CD4-positive, alpha-beta T cell (primary cell): ENCODE data around the gene CDKAL1. TPM values are rescaled to one million over a fixed set of nuclear protein-coding genes. Genes with fewer than 3 reads are reported as not detected.

Experiments used
- ATAC-seq: fragments of 200-7000 bp; cut with Tn5 transposase; one replicate; pipeline ENCODE4 v1.10.0; 2022; ENCODE audit warnings: mild to moderate bottlenecking; ENCODE audit not compliant: poor library complexity
- CTCF ChIA-PET: fragments of 350-600 bp; sonication (Branson Sonifier 250); formaldehyde crosslinking; loops from one replicate; lab custom pipeline; 2021; ENCODE audit warnings: antibody characterized with exemption, inconsistent platforms; lab: Charles Lee
- POLR2A ChIA-PET: fragments of 350-600 bp; sonication (Branson Sonifier 250); formaldehyde crosslinking; loops from one replicate; lab custom pipeline; 2021; ENCODE audit warnings: antibody characterized with exemption, inconsistent platforms; lab: Charles Lee
- DNase-seq, 14 experiments: peaks; one replicate each; pipeline ENCODE4 v3.0.0-alpha.2; 2013 to 2020; ENCODE audit warnings: mixed read lengths in 2 of 14
- H3K27ac ChIP-seq, 2 donors: one replicate each; pipeline versions ENCODE4 v1.5.1 to v1.7.0; 2013; ENCODE audit warnings: low read length in 2 of 2, low read depth in 1 of 2, mild to moderate bottlenecking in 1 of 2
- H3K27me3 ChIP-seq, 2 experiments: 1 replicate in 1 of 2; 2 replicates in 1 of 2; pipeline versions ENCODE4 v1.6.1 to v1.7.0; 2013; ENCODE audit warnings: low read length in 2 of 2, control low read depth in 1 of 2, mild to moderate bottlenecking in 1 of 2, moderate library complexity in 1 of 2; ENCODE audit not compliant: insufficient read depth in 2 of 2, control insufficient read depth in 1 of 2
- H3K36me3 ChIP-seq: one replicate; pipeline ENCODE4 v1.6.1; 2013; ENCODE audit warnings: low read length, control low read depth; ENCODE audit not compliant: insufficient read depth
- H3K4me1 ChIP-seq: one replicate; pipeline ENCODE4 v1.6.1; 2013; ENCODE audit warnings: low read length, control low read depth; ENCODE audit not compliant: insufficient read depth
- H3K4me3 ChIP-seq: one replicate; pipeline ENCODE4 v1.5.1; 2013; ENCODE audit warnings: mild to moderate bottlenecking, low read length, moderate library complexity
- H3K9me3 ChIP-seq, 2 experiments: 1 replicate in 1 of 2; 2 replicates in 1 of 2; pipeline versions ENCODE4 v1.6.1 to v1.7.0; 2013; ENCODE audit warnings: low read length in 2 of 2, mild to moderate bottlenecking in 2 of 2, control low read depth in 1 of 2, moderate library complexity in 1 of 2; ENCODE audit not compliant: control insufficient read depth in 1 of 2, insufficient read depth in 1 of 2
- H3K27ac Mint-ChIP-seq: one replicate; pipeline ENCODE4 v1.8.0; 2020; ENCODE audit warnings: mixed read lengths
- H3K27me3 Mint-ChIP-seq: one replicate; pipeline ENCODE4 v1.8.0; 2021; ENCODE audit warnings: mixed read lengths
- H3K36me3 Mint-ChIP-seq: one replicate; pipeline ENCODE4 v1.8.0; 2021; ENCODE audit warnings: low read depth, mixed read lengths
- H3K4me1 Mint-ChIP-seq: one replicate; pipeline ENCODE4 v1.8.0; 2021; ENCODE audit warnings: low read depth, mixed read lengths
- H3K4me3 Mint-ChIP-seq: one replicate; pipeline ENCODE4 v1.8.0; 2020; ENCODE audit warnings: mild to moderate bottlenecking, mixed read lengths
- H3K9me3 Mint-ChIP-seq: one replicate; pipeline ENCODE4 v1.8.0; 2020; ENCODE audit warnings: mixed read lengths
- CTCF ChIP-seq: fragments of 200-600 bp; IDR thresholded peaks from one replicate; pipeline ENCODE4 v1.8.0; 2022; ENCODE audit warnings: antibody characterized with exemption, mild to moderate bottlenecking
- intact Hi-C, 2 experiments: fragments of 100-400 bp; cut with DNase I in 1 of 2; cut with micrococcal nuclease in 1 of 2; formaldehyde crosslinking; loops; one replicate each; pipeline versions ENCODE4 v1.15.1 to v1.9.0; 2023 to 2025; cut with DNase I, micrococcal nuclease
- total RNA-seq, 174 experiments: library from RNA in 2 of 174; stranded (reverse) in 2 of 174; gene quantifications; one replicate each; pipeline ENCODE4 v1.2.3 and lab custom pipeline; 2021 to 2026

The CDKAL1 gene
- total RNA-seq, 2 experiments from 2014 or later: 21.3 to 23.9 TPM

GRCh38 chr6:21262504-21262903 lies 728.2 kb downstream of the CDKAL1 start:
- Mint-ChIP-seq H3K27me3 (no peaks in the 10 kb centered on the region), H3K9me3 (no peaks in the 10 kb centered on the region), H3K27ac (no peak overlapping the region), H3K4me3 (no peak overlapping the region), H3K4me1 (no peaks in the 10 kb centered on the region), H3K36me3 (no peaks in the 10 kb centered on the region)
- Histone ChIP-seq H3K27ac (no peak overlapping the region), H3K4me1 (no peaks in the 10 kb centered on the region), H3K27me3 (no peaks in the 10 kb centered on the region), H3K4me3 (no peak overlapping the region), H3K36me3 (no peaks in the 10 kb centered on the region), H3K9me3 (peaks cover 0 to 5% of the 10 kb centered on the region in 2 experiments)
- no peak for DNase-seq
- intact Hi-C loops: no loop called here
- no peak for ATAC-seq
- CTCF ChIA-PET: no interaction called here
- no peak for TF ChIP-seq CTCF
- POLR2A ChIA-PET: no interaction called here

GRCh38 chr6:21263531-21264287 lies 729.5 kb downstream of the CDKAL1 start:
- ChIA-PET POLR2A (no interaction called here), CTCF (no interaction called here)
- Mint-ChIP-seq H3K4me1 (no peaks in the 10 kb centered on the region), H3K27ac (no peak overlapping the region), H3K27me3 (no peaks in the 10 kb centered on the region), H3K36me3 (no peaks in the 10 kb centered on the region), H3K9me3 (no peaks in the 10 kb centered on the region), H3K4me3 (no peak overlapping the region)
- TF ChIP-seq CTCF: no peak
- Histone ChIP-seq H3K27me3 (no peaks in the 10 kb centered on the region), H3K27ac (no peak overlapping the region), H3K4me1 (no peaks in the 10 kb centered on the region), H3K4me3 (no peak overlapping the region), H3K36me3 (no peaks in the 10 kb centered on the region), H3K9me3 (peaks cover 0 to 5% of the 10 kb centered on the region in 2 experiments)
- intact Hi-C loops: no loop called here
- no peak for DNase-seq
- ATAC-seq: no peak

- ATAC-seq: no peak
- H3K27me3 ChIP-seq: no peaks in the 10 kb centered on the region
- H3K4me3 ChIP-seq: no peak overlapping the region
- no peaks in the 10 kb centered on the region for H3K4me1 ChIP-seq
- H3K27ac ChIP-seq: no peak overlapping the region
- CTCF ChIA-PET: no interaction called here
- Mint-ChIP-seq H3K9me3 (no peaks in the 10 kb centered on the region), H3K27me3 (no peaks in the 10 kb centered on the region), H3K27ac (no peak overlapping the region), H3K36me3 (no peaks in the 10 kb centered on the region), H3K4me1 (no peaks in the 10 kb centered on the region), H3K4me3 (no peak overlapping the region)
- DNase-seq: no peak
- peaks cover 0 to 5% of the 10 kb centered on the region in 2 experiments for H3K9me3 ChIP-seq
- no peaks in the 10 kb centered on the region for H3K36me3 ChIP-seq
- TF ChIP-seq CTCF: no peak
- POLR2A ChIA-PET: no interaction called here
- intact Hi-C loops: no loop called here
Observed at GRCh38 chr6:21264288-21265033, 730.2 kb downstream of the CDKAL1 start.
